ENCODE results near the gene LRRC38. TPM values are rescaled to one million over a fixed set of nuclear protein-coding genes. Genes with fewer than 3 reads are reported as not detected.

The LRRC38 gene
- total RNA-seq, 1 donor from 2014 or later: not detected

DNA sequence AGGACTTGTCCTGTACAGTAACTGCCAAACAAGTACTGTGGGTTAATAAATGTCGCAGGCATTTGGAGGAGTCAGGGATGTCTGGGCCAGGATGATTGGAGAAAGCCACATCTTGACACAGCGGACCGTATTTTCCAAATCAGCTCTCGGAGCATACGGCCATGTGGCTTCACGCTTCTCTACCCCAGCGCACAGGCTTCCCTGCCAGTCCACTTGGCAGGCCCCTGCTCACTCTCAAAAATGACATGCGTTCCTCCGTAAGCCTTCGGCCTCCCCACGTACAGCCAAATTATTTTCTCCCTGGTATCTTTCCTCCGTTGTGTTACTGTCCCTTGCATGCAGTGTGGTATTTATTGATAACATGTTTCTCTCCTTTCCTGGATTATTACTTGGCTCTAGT, 7.2 kb upstream of the LRRC38 start:
- FAIRE-seq (no peak), DNase-seq (ENCODE audit: low spot score in 2 of 2) (no peak)

DNA sequence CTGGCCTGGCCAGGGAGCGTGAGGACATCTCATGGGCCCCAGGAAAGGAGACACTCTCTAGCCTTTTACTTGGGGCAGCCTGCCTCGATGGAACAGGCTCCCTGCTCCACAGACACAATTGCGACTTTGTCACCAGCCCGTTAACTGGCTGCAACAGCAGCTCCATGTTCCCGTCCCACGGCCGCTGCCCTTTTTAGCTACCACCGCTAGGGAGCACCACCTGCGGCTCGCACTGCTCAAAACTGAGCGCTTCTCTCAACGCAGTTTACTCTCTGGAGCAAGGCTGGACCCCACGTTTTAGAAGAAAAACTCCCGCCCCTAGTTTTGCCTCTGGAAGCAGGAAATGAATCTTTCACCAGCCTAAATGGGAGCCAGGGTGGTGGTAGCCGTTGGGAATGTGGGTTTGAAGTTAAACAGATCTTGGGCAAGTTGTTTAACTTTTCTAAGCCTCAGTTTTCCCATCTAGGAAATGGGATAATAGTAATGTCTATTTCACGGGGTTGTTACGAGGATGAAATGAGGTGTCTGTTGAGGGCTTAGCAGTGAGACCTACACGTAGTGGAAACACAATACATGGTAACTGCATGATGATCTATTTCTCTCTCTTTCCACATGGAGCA, 3.5 kb upstream of the LRRC38 start:
- FAIRE-seq: no peak
- no peak for DNase-seq (ENCODE audit: low spot score in 2 of 2)

DNA sequence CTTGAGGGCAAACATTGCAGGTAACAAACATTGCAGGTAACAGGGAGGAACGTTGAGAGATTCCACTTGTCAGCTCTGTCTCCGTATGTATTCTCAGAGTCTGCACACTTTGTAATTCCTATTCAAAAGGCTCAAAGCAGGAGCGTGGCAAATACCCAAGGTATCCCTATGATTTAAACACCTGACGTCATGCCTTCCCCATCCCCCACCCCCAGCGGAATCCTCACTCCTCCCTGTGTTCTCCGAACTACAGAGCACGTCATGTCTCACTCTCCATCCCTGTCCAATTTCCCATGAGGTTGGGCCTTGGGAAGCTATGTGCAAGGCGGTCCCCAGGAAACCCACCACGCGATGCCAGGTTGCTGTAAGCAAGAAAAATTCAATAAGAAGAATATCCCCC, 2.8 kb upstream of the LRRC38 start:
- DNase-seq (ENCODE audit: low spot score in 2 of 2) (no peak), FAIRE-seq (no peak)

DNA sequence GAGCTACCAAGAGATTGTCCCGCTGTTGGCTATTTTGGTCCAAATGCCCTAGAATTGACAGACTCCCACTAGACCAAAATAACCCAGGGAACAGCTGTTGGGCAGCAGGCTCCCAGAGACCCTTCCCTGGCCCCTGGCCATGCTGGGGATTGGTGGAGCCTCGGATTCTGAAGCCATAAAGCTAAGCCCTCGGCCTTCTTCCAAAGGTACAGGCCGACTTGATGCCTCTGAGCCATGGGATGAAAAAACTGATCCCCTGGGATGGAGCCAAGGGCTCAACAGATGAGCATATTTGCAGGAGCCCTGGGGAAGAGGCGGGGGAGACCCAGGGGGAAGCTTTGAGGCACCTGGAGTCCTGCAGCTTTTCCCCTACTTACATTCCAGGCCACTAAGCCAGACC, 1.0 kb upstream of the LRRC38 start:
- DNase-seq (ENCODE audit: low spot score in 2 of 2) (no peak), FAIRE-seq (no peak)

DNA sequence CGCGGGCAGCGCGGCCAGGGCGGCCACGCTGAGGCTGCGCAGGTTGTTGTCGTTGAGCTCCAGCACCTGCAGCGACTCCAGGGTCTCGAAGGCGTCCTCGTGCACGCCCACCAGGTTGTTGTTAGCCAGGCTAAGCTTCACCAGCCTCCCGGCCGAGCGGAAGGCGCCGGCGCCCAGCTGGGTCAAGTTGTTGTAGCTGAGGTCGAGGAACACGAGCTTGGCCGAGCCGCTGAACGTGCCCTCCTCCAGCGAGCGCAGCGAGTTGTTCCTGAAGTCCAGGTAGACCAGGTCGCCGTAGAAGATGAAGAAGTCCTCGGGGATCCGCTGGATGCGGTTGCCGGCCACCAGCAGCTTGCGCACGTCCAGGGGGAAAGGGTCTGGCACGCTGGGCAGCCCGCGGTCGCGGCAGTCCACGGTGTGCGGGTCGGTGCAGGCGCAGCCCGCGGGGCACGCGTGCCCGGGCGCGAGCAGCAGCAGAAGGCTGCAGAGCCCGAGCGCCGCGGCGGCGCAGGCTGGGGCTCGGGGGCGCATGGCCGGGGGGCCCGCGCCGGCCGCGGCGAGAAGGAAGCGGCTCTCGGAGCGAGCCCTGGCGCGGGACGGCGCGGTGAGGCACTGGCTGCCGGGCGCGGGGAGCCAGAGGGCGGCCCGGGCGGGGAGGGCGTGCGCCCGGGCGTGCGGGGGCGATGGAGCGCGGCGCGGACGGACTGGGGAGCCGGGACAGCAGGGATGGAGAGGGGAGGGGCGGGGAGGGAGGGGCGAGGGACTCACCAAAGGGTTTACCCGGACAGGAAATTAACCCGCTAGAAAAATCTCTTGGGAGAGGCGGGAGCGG, 524 bp downstream of the LRRC38 start:
- FAIRE-seq (no peak), DNase-seq (ENCODE audit: low spot score in 2 of 2) (no peak)

GRCh38 chr1:13512472-13512871, 1.3 kb downstream of the LRRC38 start:
- DNase-seq (ENCODE audit: low spot score in 2 of 2): no peak
- FAIRE-seq: no peak

DNA sequence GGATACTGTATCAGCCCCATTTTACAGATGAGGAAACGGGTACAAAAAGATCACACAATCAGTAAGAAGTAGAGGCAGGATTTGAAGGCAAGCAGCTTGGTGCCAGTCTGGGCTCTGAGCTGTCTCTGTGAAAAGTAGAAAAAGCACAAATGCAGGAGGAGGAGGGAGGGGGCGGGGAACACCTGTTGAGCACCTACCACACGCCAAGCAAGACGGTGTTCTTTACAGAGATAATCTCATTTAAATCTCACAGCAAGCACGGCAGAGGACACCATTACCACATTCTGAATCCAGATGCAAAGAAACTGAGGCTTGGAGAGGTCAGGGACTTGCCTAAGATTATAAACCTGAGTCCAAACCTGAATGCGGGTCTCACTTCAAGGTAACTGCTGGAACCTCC, 3.3 kb downstream of the LRRC38 start:
- DNase-seq (ENCODE audit: low spot score in 2 of 2): no peak
- FAIRE-seq: no peak

DNA sequence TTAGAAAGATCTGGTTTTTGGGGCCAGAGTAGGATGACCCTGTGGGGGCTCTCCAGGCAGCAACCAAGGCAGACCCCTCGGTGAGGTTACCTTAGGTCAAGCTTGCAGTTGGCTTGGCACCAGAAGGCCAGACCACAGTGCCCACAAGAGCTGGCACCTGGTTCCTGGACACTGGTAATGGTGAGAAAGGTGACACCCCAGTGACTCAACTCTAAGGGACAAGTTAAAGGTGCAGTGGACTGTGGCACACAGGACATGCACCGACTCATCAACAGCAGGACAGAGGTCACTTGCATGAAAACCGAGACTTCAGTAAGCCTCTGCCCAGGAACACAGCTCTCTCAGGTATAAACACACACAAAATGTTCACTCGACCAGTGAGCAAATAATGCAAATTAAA, 6.7 kb downstream of the LRRC38 start:
- FAIRE-seq (no peak), DNase-seq (ENCODE audit: low spot score in 2 of 2) (no peak)

DNA sequence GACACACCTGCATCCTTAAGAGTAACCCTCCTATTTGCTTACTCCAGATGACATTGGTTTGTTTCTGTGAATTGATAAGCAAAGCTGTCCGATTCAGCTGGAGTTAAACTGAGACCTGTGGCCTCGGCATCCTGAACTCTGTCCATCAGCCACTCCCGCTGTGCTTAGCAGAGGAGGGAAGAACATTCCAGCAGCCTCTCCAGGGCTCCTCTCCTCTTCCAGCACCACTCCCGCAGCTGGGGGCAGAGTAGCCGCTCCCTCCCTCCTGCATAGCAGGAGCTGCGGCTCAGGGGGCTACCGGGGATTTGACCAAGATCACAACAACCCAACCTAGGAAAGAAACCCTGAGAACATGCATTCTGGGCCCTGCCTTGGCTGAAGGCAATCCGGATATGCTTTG, 8.8 kb downstream of the LRRC38 start:
- FAIRE-seq (no peak), DNase-seq (ENCODE audit: low spot score in 2 of 2) (no peak)

DNA sequence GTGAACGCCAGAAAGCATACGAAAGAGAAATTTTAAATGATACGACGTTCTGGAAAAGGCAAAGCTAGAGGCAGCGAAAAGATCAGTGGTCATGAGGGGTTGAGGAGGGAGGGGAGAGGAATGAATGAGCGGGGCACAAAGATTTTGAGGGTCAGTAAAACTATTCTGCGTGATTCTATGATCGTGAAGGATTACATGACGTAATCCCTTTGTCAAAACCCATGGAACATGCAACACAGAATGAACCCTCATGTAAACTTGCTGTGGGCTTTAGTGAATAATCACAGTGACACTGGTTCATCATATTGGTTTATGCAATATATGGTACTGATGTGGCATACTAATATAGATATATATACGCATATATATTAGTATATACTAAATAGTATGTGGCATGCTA, 13.0 kb downstream of the LRRC38 start:
- no peak for DNase-seq (ENCODE audit: low spot score in 2 of 2)
- FAIRE-seq: no peak

DNA sequence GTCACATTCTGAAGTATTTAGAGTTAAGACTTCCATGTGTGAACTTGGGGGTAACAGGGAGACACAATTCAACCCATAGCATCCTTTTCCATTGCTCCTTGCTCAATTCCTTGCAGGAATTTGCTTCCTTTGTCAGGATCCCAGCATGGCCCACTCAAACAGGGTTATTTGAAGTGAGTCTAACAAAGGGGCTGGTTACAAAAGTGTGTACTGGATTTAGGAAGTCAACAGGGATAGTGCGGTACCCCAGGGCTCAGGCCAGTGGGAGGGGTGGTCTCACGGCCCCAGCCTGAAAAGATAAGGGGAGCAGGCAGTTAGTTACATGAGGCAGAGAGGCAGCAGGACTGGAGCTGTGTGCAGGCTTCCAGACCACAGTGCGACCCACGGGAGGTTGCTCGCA, 14.4 kb downstream of the LRRC38 start:
- FAIRE-seq (no peak), DNase-seq (ENCODE audit: low spot score in 2 of 2) (no peak)

DNA sequence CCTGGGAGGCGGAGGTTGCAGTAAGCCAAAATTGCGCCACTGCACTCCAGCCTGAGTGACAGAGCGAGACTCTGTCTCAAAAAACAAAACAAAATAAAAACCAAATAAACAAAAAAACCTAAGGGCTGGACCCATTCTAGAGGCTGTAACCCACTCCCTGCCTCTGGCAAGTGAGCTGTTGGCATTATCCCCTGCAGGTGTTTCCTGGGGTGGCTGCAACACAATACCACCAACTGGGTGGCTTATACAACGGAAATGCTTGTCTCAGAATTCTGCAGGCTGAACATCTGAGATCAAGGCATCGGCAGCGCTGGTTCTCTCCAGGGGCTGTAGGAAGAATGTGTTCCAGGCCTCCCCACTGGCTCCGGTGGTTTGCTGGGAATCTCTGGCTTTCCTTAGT, 15.2 kb downstream of the LRRC38 start:
- FAIRE-seq: no peak
- no peak for DNase-seq (ENCODE audit: low spot score in 2 of 2)

DNA sequence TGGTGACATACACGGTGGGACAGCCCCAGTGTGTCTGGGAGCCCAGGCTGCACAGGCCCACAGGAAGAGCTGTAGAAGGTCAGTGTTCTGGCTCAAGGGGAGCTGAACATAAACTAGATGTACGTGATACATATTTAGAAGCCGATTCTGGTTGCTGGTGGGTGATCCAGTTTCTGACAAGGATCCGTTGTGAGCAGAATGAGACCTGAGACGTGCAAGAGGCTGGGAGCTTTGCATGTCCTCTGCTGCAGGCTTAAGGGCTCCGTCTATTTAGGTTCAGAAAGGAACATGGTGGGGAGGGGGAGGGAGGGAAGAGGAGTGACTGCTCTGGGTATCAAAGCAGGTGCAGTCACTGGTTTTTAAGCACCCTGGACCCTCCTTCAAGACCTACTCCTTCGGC, 18.6 kb downstream of the LRRC38 start:
- no peak for FAIRE-seq
- DNase-seq (ENCODE audit: low spot score in 2 of 2): no peak

DNA sequence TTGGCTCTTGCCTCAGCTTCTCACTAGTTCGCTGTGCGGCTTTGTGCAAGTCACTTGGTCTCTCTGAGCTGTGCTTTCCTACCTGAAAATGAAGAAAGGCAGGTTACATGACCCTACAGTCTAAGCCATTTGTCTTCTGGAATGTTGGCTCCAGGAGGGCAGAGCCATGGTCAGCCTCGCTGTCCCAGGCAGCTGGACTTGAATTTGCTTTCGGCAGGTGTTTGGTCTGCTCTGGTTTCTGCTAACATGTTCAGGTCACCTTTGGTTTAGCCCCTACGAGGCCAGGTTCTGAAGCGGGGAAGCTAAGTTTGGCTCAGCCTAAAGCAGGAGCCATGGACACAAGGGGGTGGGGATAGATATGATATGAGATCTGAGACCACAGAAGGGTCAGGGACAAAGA, 19.1 kb downstream of the LRRC38 start:
- FAIRE-seq (no peak), DNase-seq (ENCODE audit: low spot score in 2 of 2) (no peak)

GRCh38 chr1:13494025-13494424, 19.8 kb downstream of the LRRC38 start:
- DNase-seq (ENCODE audit: low spot score in 2 of 2) (no peak), FAIRE-seq (no peak)

DNA sequence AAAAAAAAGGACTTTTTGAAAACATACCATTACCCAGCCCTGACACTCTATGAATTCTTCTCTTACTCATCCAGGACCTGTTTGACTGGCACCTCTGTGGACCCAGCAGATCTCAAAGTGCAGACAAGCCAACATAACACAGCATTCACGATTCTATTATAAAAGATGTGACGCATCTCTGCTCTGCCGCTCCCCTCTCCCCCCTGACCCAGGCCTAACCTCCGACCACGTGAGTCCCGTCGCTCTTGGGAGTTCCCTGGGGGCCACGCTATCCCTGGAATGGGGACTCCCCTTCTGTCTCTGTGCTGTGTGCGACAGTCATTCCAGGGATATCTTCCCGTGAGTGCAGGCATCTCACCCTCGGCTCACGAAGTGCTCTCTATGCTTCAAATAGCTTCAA, 21.1 kb downstream of the LRRC38 start:
- FAIRE-seq (no peak), DNase-seq (ENCODE audit: low spot score in 2 of 2) (no peak)

- DNase-seq (ENCODE audit: low spot score in 2 of 2): no peak
- no peak for FAIRE-seq
Measured at GRCh38 chr1:13487957-13488356, 25.8 kb downstream of the LRRC38 start.

DNA sequence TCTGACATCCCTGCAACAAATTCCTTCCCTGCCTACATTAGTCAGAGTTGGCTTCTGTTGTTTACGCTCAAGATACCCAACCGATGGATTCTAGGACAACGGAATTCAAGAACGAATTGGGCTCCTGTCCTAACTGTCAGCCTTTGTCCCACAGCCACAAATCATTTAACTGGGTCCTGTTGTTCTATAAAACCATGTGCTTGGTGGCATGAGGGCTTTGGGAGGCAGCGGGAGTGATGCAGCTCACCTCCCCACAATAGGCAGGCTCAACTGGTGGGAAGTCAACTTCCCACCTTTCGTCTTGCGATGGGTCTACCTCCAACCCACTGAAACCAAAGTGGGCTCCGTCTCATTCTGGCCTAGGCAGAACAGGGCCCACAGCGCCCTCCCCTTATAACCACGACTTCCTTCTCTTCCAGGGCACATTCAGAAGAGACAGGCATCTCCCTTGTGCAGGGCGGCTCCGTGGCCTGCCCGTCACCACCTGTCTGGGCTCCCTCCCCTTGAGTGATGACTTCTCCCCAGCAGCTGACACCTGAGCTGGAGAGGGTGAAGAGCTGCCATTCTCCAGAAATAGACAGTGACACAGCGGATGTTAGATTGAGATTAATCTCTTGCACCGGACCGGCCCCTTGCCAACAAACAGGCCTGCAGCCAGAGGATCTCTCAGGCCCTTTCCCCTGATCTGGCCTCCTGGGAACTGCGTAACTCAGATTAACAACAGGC, 26.5 kb downstream of the LRRC38 start:
- DNase-seq (ENCODE audit: low spot score in 2 of 2) (no peak), FAIRE-seq (no peak)

- FAIRE-seq (no peak), DNase-seq (ENCODE audit: low spot score in 2 of 2) (no peak)
Measured at GRCh38 chr1:13483946-13484345, 29.9 kb downstream of the LRRC38 start.

GRCh38 chr1:13482600-13482999, 31.2 kb downstream of the LRRC38 start:
- no peak for DNase-seq (ENCODE audit: low spot score in 2 of 2)
- no peak for FAIRE-seq

GRCh38 chr1:13479171-13479856, 34.5 kb downstream of the LRRC38 start:
- DNase-seq (ENCODE audit: low spot score in 2 of 2) (no peak), FAIRE-seq (no peak)
